GM23248 (cell line): ENCODE measurements around the gene MSANTD1. TPM values are rescaled to one million over a fixed set of nuclear protein-coding genes. Genes with fewer than 3 reads are reported as not detected.

Experiments used
- DNase-seq: peaks from one replicate; pipeline ENCODE4 v3.0.0-alpha.2; 2015
- H2AFZ ChIP-seq: fragments of 200-600 bp; sonication (generic); 2 replicates; pipeline ENCODE4 v1.6.1; 2016; ENCODE audit warnings: antibody characterized with exemption
- H3F3A ChIP-seq: fragments of 200-600 bp; sonication (generic); 2 replicates; pipeline ENCODE4 v1.6.1; 2016; ENCODE audit warnings: mild to moderate bottlenecking, antibody characterized with exemption, mixed run types; ENCODE audit not compliant: insufficient read depth
- H3K27ac ChIP-seq: fragments of 200-600 bp; sonication (generic); 2 replicates; pipeline ENCODE4 v1.5.1; 2016; ENCODE audit warnings: mild to moderate bottlenecking
- H3K27me3 ChIP-seq: fragments of 200-600 bp; sonication (generic); replicated peaks from 2 replicates; pipeline ENCODE4 v1.6.1; 2016; ENCODE audit warnings: mild to moderate bottlenecking; ENCODE audit not compliant: insufficient read depth
- H3K36me3 ChIP-seq: fragments of 200-600 bp; sonication (generic); 2 replicates; pipeline ENCODE4 v1.6.1; 2016; ENCODE audit warnings: low read depth, mild to moderate bottlenecking
- H3K4me1 ChIP-seq: fragments of 200-600 bp; sonication (generic); 2 replicates; pipeline ENCODE4 v1.6.1; 2016; ENCODE audit warnings: mild to moderate bottlenecking; ENCODE audit not compliant: insufficient read depth
- H3K4me2 ChIP-seq: fragments of 200-600 bp; sonication (generic); one replicate; pipeline ENCODE4 v1.6.1; 2016; ENCODE audit warnings: mild to moderate bottlenecking; ENCODE audit not compliant: unreplicated experiment
- H3K4me3 ChIP-seq: fragments of 200-600 bp; sonication (generic); 2 replicates; pipeline ENCODE4 v1.5.1; 2016; ENCODE audit warnings: mild to moderate bottlenecking
- H3K79me2 ChIP-seq: fragments of 200-600 bp; sonication (generic); 2 replicates; pipeline ENCODE4 v1.6.1; 2016; ENCODE audit warnings: mild to moderate bottlenecking; ENCODE audit not compliant: insufficient read depth
- H3K9ac ChIP-seq: fragments of 200-600 bp; sonication (generic); 2 replicates; pipeline ENCODE4 v1.6.1; 2016; ENCODE audit warnings: mild to moderate bottlenecking
- H3K9me2 ChIP-seq: fragments of 200-600 bp; sonication (generic); 2 replicates; pipeline ENCODE4 v1.6.1; 2016; ENCODE audit warnings: mixed run types, mild to moderate bottlenecking, moderate library complexity; ENCODE audit not compliant: insufficient read depth
- H3K9me3 ChIP-seq: fragments of 200-600 bp; sonication (generic); one replicate; pipeline ENCODE4 v1.6.1; 2017; ENCODE audit warnings: low read depth
- H4K20me1 ChIP-seq: fragments of 200-600 bp; sonication (generic); 2 replicates; pipeline ENCODE4 v1.6.0; 2016; ENCODE audit not compliant: insufficient read depth
- EZH2 ChIP-seq: fragments of 200-600 bp; sonication (generic); IDR thresholded peaks from 2 replicates; pipeline ENCODE4 v1.6.1; 2018; ENCODE audit warnings: antibody characterized with exemption, mild to moderate bottlenecking; ENCODE audit not compliant: insufficient read depth, poor library complexity, severe bottlenecking
- EZH2phosphoT487 ChIP-seq: fragments of 200-600 bp; sonication (generic); IDR thresholded peaks from 2 replicates; pipeline ENCODE4 v1.6.1; 2018; ENCODE audit warnings: antibody characterized with exemption, moderate library complexity, mild to moderate bottlenecking, low read depth; ENCODE audit not compliant: insufficient read depth
- WGBS, 2 experiments: methylation state at CpG; one replicate each; pipeline ENCODE4 v1.1.6; 2015 to 2017; ENCODE audit warnings: low lambda C conversion rate in 2 of 2, low coverage in 1 of 2; ENCODE audit errors: missing lambda C conversion rate in 2 of 2; 5-methylcytosine and 5-hydroxymethylcytosine counted together
- in situ Hi-C: fragments of 300-500 bp; cut with MboI; formaldehyde crosslinking; loops from 2 replicates; pipeline ENCODE4 v1.15.0; 2020
- polyA plus RNA-seq: library from polyadenylated mRNA; unstranded; fragments of >200 nt; fragmentation: Nextera tagmentation; extraction: Ambion mirVana; gene quantifications from 2 replicates; pipeline ENCODE4 v1.2.1, GENCODE V29; 2016
- total RNA-seq: library from RNA; depleted of rRNA; stranded (reverse); fragments of >200 nt; shearing (Covaris generic); gene quantifications from 2 replicates; pipeline ENCODE4 v1.2.3, GENCODE V29; 2014

MSANTD1 gene
- total and polyA plus RNA-seq, 2 experiments from 2014 or later: not detected

GRCh38 chr4:3238721-3239120 lies 10.2 kb upstream of the MSANTD1 start:
- no peak for TF ChIP-seq EZH2
- DNase-seq: no peak
- no peaks in the 10 kb centered on the region for H3K4me1 ChIP-seq
- no peak overlapping the region for H2AFZ ChIP-seq
- no peak overlapping the region for H3K27ac ChIP-seq
- no peaks in the 10 kb centered on the region for H3K27me3 ChIP-seq
- H3K36me3 ChIP-seq: no peaks in the 10 kb centered on the region; the same call in 1 of the 2 replicates
- WGBS, 2 experiments: 88 to 89% methylated on average over 18 of the region's 18 CpGs
- H4K20me1 ChIP-seq: no peaks in the 10 kb centered on the region
- no peaks in the 10 kb centered on the region for H3K9me2 ChIP-seq
- H3K9ac ChIP-seq: no peak overlapping the region
- no peaks in the 10 kb centered on the region for H3K9me3 ChIP-seq
- H3K4me3 ChIP-seq: no peak overlapping the region
- no peak overlapping the region for H3K4me2 ChIP-seq
- H3F3A ChIP-seq: peaks cover 3% of the 10 kb centered on the region; the same call in 1 of the 2 replicates
- H3K79me2 ChIP-seq: no peaks in the 10 kb centered on the region
- in situ Hi-C loops: no loop called here

GRCh38 chr4:3239303-3239702 lies 9.7 kb upstream of the MSANTD1 start:
- no peak for TF ChIP-seq EZH2
- TF ChIP-seq EZH2phosphoT487: no peak
- in situ Hi-C loops: no loop called here
- WGBS, 2 experiments: 97 to 99% methylated on average over 11 of the region's 11 CpGs

GRCh38 chr4:3239998-3240920 lies 8.7 kb upstream of the MSANTD1 start:
- Histone ChIP-seq H2AFZ (no peak overlapping the region), H3K36me3 (no peaks in the 10 kb centered on the region; the same call in 1 of the 2 replicates), H4K20me1 (no peaks in the 10 kb centered on the region), H3K4me1 (no peaks in the 10 kb centered on the region), H3K79me2 (no peaks in the 10 kb centered on the region), H3K27ac (no peak overlapping the region), H3K9me2 (no peaks in the 10 kb centered on the region), H3K4me3 (no peak overlapping the region), H3K27me3 (no peaks in the 10 kb centered on the region), H3F3A (peaks cover 3% of the 10 kb centered on the region; the same call in 1 of the 2 replicates), H3K9ac (no peak overlapping the region), H3K4me2 (no peak overlapping the region), H3K9me3 (no peaks in the 10 kb centered on the region)
- no peak for TF ChIP-seq EZH2
- TF ChIP-seq EZH2phosphoT487: no peak
- no peak for DNase-seq
- in situ Hi-C loops: no loop called here
- 83 to 86% methylated on average over 29 of the region's 29 CpGs for WGBS, 2 experiments

More at GRCh38 chr4:3239303-3239702, 9.7 kb upstream of the MSANTD1 start:
- Histone ChIP-seq H3K9ac (no peak overlapping the region), H4K20me1 (no peaks in the 10 kb centered on the region), H3K4me1 (no peaks in the 10 kb centered on the region), H3K4me2 (no peak overlapping the region), H3K9me2 (no peaks in the 10 kb centered on the region), H3K4me3 (no peak overlapping the region), H3K79me2 (no peaks in the 10 kb centered on the region), H3K36me3 (no peaks in the 10 kb centered on the region; the same call in 1 of the 2 replicates), H3K27me3 (no peaks in the 10 kb centered on the region), H3K9me3 (no peaks in the 10 kb centered on the region), H2AFZ (no peak overlapping the region), H3K27ac (no peak overlapping the region), H3F3A (peaks cover 3% of the 10 kb centered on the region; the same call in 1 of the 2 replicates)
- no peak for DNase-seq

GRCh38 chr4:3240936-3241522 lies 7.9 kb upstream of the MSANTD1 start:
- Histone ChIP-seq H3K36me3 (no peaks in the 10 kb centered on the region; the same call in 1 of the 2 replicates), H3K4me3 (no peak overlapping the region), H3K9me2 (no peaks in the 10 kb centered on the region), H3K4me2 (no peak overlapping the region), H3K4me1 (no peaks in the 10 kb centered on the region), H4K20me1 (no peaks in the 10 kb centered on the region), H3K27me3 (no peaks in the 10 kb centered on the region), H3F3A (peaks cover 3% of the 10 kb centered on the region; the same call in 1 of the 2 replicates), H3K9me3 (no peaks in the 10 kb centered on the region), H2AFZ (no peak overlapping the region), H3K27ac (no peak overlapping the region), H3K9ac (no peak overlapping the region), H3K79me2 (no peaks in the 10 kb centered on the region)
- DNase-seq: no peak
- TF ChIP-seq EZH2phosphoT487: no peak
- no peak for TF ChIP-seq EZH2
- in situ Hi-C loops: no loop called here
- WGBS, 2 experiments: 83 to 86% methylated on average over 13 of the region's 13 CpGs
